Measurements from ENCODE around the gene DTD1. TPM values are rescaled to one million over a fixed set of nuclear protein-coding genes. Genes with fewer than 3 reads are reported as not detected.

The DTD1 gene
- total RNA-seq, 6 experiments from 2014 or later = 5.4 to 21.2 (median 7.5) TPM

GRCh38 chr20:18633411-18633810, 45.6 kb downstream of the DTD1 start:
- no CpG with 5 or more reads among the region's 2 CpGs for WGBS (ENCODE audit: insufficient coverage, low coverage, low lambda C conversion rate, missing lambda C conversion rate)
- Histone ChIP-seq H3K4me3 (no peak overlapping the region), H3K36me3 (no peaks in the 10 kb centered on the region), H3K27ac (no peak overlapping the region), H3K4me1 (no peaks in the 10 kb centered on the region), H3K9me3 (no peaks in the 10 kb centered on the region), H3K27me3 (no peaks in the 10 kb centered on the region)
- no peak for TF ChIP-seq CTCF (IDR thresholded peaks at IDR 0.05)
- TF ChIP-seq POLR2A (IDR thresholded peaks at IDR 0.05) = no peak
- no peak for DNase-seq
- no peak for ATAC-seq
- intact Hi-C loops (cut with DNase I) = no loop called here

GRCh38 chr20:18634501-18634900, 46.6 kb downstream of the DTD1 start:
- Histone ChIP-seq H3K4me3 (no peak overlapping the region), H3K9me3 (no peaks in the 10 kb centered on the region), H3K36me3 (no peaks in the 10 kb centered on the region), H3K4me1 (no peaks in the 10 kb centered on the region), H3K27ac (no peak overlapping the region), H3K27me3 (no peaks in the 10 kb centered on the region)
- no peak for ATAC-seq
- intact Hi-C loops (cut with DNase I) = no loop called here
- 80% methylated on average over 5 of the region's 5 CpGs for WGBS (ENCODE audit: insufficient coverage, low coverage, low lambda C conversion rate, missing lambda C conversion rate)
- TF ChIP-seq POLR2A (IDR thresholded peaks at IDR 0.05) (no peak), CTCF (IDR thresholded peaks at IDR 0.05) (no peak)
- DNase-seq = no peak

GRCh38 chr20:18635380-18635779, 47.5 kb downstream of the DTD1 start:
- intact Hi-C loops (cut with DNase I) = no loop called here

GRCh38 chr20:18637224-18637623, 49.4 kb downstream of the DTD1 start:
- Histone ChIP-seq H3K27ac (no peak overlapping the region), H3K9me3 (no peaks in the 10 kb centered on the region), H3K27me3 (no peaks in the 10 kb centered on the region), H3K4me1 (no peaks in the 10 kb centered on the region), H3K36me3 (no peaks in the 10 kb centered on the region), H3K4me3 (no peak overlapping the region)
- ATAC-seq (no peak), DNase-seq (no peak)
- TF ChIP-seq POLR2A (IDR thresholded peaks at IDR 0.05) (no peak), CTCF (IDR thresholded peaks at IDR 0.05) (no peak)
- intact Hi-C loops (cut with DNase I) = no loop called here
- 85% methylated on average over 5 of the region's 5 CpGs for WGBS (ENCODE audit: insufficient coverage, low coverage, low lambda C conversion rate, missing lambda C conversion rate)

More at GRCh38 chr20:18635380-18635779, 47.5 kb downstream of the DTD1 start:
- Histone ChIP-seq H3K36me3 (no peaks in the 10 kb centered on the region), H3K4me1 (no peaks in the 10 kb centered on the region), H3K27me3 (no peaks in the 10 kb centered on the region), H3K9me3 (no peaks in the 10 kb centered on the region), H3K4me3 (no peak overlapping the region), H3K27ac (no peak overlapping the region)
- no peak for TF ChIP-seq POLR2A (IDR thresholded peaks at IDR 0.05)
- TF ChIP-seq CTCF (IDR thresholded peaks at IDR 0.05) = no peak
- no peak for DNase-seq
- no CpG with 5 or more reads among the region's 1 CpG for WGBS (ENCODE audit: insufficient coverage, low coverage, low lambda C conversion rate, missing lambda C conversion rate)
- ATAC-seq = no peak

GRCh38 chr20:18638768-18639167, 50.9 kb downstream of the DTD1 start:
- H3K36me3 ChIP-seq = no peaks in the 10 kb centered on the region
- no peak for DNase-seq
- H3K27ac ChIP-seq = no peak overlapping the region
- no peaks in the 10 kb centered on the region for H3K27me3 ChIP-seq
- no peak overlapping the region for H3K4me3 ChIP-seq
- no peak for ATAC-seq
- H3K4me1 ChIP-seq = no peaks in the 10 kb centered on the region
- H3K9me3 ChIP-seq = no peaks in the 10 kb centered on the region
- TF ChIP-seq POLR2A (IDR thresholded peaks at IDR 0.05) (no peak), CTCF (IDR thresholded peaks at IDR 0.05) (no peak)
- intact Hi-C loops (cut with DNase I) = no loop called here
- WGBS (ENCODE audit: insufficient coverage, low coverage, low lambda C conversion rate, missing lambda C conversion rate) = 87% methylated on average over 2 of the region's 2 CpGs
